WI38 (cell line): ENCODE results near the gene TMEM45A.
"Not testable (repeated sequence)": the region's sequence is repeated elsewhere in the genome, so short reads cannot be mapped to it uniquely, and the experiment has no call there.

Experiments used
- H3K4me3 ChIP-seq: 2 replicates; pipeline ENCODE4 v1.5.1; 2011; ENCODE audit warnings: low read depth, mild to moderate bottlenecking, control low read depth, low read length
- CTCF ChIP-seq: IDR thresholded peaks from 2 replicates; pipeline ENCODE4 v1.5.1; 2012; ENCODE audit warnings: low read depth, mild to moderate bottlenecking, control low read depth, low read length

Gene TMEM45A

GRCh38 chr3:100486808-100487207 lies 5.6 kb upstream of the TMEM45A start:
- no peak overlapping the region for H3K4me3 ChIP-seq
- no peak for TF ChIP-seq CTCF

GRCh38 chr3:100489118-100489517 lies 3.3 kb upstream of the TMEM45A start:
- TF ChIP-seq CTCF = no peak
- H3K4me3 ChIP-seq = no peak overlapping the region

- H3K4me3 ChIP-seq = no peak overlapping the region
- TF ChIP-seq CTCF = no peak
These were observed 4.4 kb downstream of the TMEM45A start for GRCh38 chr3:100496711-100497261.

GRCh38 chr3:100499651-100500050 lies 7.2 kb downstream of the TMEM45A start:
- H3K4me3 ChIP-seq = no peak overlapping the region
- TF ChIP-seq CTCF = no peak

GRCh38 chr3:100500320-100500880 lies 8.0 kb downstream of the TMEM45A start:
- no peak for TF ChIP-seq CTCF
- no peak overlapping the region for H3K4me3 ChIP-seq

GRCh38 chr3:100503448-100503847 lies 11.0 kb downstream of the TMEM45A start:
- TF ChIP-seq CTCF = no peak

GRCh38 chr3:100506355-100506754 lies 13.9 kb downstream of the TMEM45A start:
- no peak for TF ChIP-seq CTCF
- H3K4me3 ChIP-seq = no peak overlapping the region

More at GRCh38 chr3:100503448-100503847, 11.0 kb downstream of the TMEM45A start:
- H3K4me3 ChIP-seq = no peak overlapping the region

GRCh38 chr3:100509818-100510217 lies 17.4 kb downstream of the TMEM45A start:
- H3K4me3 ChIP-seq = not testable (repeated sequence)
